NCI-H2227 treated with DMSO at 0.1 percent for 48 hours (cell line): ENCODE results near the gene RAP1GAP2.
A peak's percentile ranks its signal among the peaks of the same experiment; 100 is the strongest.

Experiments
- DNase-seq: peaks from one replicate; lab custom pipeline; 2025; lab: John Stamatoyannopoulos, UW

The RAP1GAP2 gene

GRCh38 chr17:2786176-2786881 lies 9.9 kb upstream of the RAP1GAP2 start:
- peak; percentile 84 for DNase-seq

GRCh38 chr17:2789700-2790099 lies 6.5 kb upstream of the RAP1GAP2 start:
- no peak for DNase-seq

- DNase-seq = no peak
These were observed 3.7 kb upstream of the RAP1GAP2 start for GRCh38 chr17:2792366-2793169.

DNA sequence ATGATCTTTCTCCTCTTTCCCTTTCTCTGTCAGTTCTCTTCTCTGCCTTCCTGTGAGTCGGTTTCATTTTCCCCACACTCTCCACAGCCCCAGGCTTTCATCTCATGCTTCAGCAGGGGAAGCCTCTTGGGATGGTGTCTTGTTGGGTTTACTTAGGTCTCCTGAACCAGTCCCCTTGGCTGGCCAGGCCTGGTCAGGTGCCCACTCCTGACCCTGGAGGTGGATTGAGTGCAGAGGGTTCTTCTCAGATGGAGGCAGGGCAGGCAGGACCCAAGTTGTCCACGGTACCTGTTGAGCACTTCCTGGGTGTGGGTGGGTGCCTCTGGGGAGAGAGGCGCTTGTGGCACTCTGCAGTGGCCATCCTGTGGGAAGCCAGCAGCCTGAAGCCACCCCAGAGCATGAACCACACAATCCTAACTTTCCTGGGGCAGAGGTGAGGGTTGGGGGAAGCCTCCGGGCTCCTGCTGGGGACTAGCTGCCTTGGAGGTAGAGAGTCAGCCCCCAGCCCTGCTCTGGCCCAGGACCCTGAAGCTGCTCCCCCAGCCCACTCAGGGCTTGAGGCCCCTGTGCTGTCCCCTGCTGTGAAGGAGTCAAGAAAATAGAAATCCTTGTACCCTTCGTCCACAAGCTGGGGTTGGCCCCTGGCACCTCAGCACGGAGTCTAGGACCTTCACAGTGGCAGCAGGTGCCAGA lies 2.0 kb upstream of the RAP1GAP2 start:
- no peak for DNase-seq

DNA sequence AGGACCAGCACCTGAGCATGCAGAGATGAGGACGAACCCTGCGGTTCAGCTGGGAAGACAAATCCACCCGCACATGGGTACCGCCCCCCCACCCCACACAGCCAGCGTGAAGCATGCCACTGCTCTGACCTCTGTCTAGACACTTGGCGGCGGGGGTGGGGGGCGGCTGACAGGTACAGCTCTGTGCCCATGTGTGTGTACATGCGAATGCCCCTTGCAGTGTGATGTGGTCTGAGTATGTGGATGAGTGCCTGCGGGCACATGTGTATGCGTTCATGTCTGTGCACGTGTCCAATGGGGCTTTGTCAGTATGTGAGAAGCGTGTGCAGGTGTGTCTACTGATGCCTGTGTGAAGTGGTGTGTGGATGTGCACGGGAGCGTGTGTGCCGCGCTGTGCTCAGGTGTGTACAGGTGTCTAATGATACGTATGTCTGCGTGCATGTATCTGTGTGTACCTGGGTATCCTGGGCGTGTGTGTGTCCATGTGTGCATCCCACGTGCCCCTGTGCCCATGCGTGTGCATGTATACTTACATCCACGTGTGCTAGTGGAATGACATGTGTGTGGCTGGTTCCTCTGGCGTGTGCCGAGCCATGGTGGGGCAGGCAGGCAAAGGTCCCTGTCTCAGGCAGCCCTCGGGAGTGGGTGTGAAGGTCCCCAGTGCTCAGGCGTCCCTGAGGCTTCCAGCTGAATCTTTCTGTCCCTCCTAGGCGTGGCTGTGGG lies 636 bp upstream of the RAP1GAP2 start:
- DNase-seq = no peak

GRCh38 chr17:2797226-2797625 lies 988 bp downstream of the RAP1GAP2 start:
- DNase-seq = no peak

DNA sequence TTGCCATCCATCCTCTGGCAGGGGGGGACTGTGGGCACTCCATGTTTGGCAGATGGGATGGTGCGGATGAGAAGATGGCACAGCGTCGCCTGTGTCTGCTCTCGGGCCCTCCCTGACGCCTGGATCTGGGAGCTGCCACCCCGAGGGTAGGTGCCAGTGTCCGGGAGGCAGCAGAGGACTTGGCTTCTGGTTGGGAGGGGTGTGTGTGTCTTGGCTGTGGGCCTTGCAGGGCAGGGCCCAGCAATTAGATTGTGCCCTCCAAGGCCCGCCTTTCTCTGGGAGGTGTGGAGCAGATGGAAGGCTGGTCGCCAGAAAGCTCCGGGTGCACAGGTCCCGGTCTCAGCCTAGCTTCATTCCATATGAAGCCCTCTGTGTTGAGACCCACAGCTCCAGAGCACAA lies 1.4 kb downstream of the RAP1GAP2 start:
- DNase-seq = no peak

- no peak for DNase-seq
These were observed 1.9 kb downstream of the RAP1GAP2 start for GRCh38 chr17:2798188-2798587.

GRCh38 chr17:2798678-2799077 lies 2.4 kb downstream of the RAP1GAP2 start:
- DNase-seq = no peak

DNA sequence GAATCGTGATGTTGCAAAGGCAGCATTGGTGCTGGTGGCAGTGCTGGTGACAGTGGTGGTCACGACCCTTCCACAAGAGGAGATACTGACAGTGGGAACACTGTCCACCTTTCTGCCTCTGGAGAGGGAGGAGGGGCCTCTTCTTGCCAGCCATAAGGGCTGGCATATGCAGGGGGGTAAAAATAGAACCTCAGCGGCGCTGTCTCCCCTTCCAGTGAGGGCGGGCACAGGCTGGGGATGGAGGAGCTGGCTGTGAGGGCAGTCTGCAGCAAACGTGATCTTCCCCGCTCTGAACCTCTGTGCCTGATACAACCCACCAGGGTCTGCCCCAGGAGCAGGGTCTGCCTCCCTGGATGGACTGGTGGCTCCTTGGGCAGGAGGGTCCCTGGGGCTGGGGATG lies 3.4 kb downstream of the RAP1GAP2 start:
- DNase-seq = no peak

- DNase-seq = no peak
These were observed 4.1 kb downstream of the RAP1GAP2 start for GRCh38 chr17:2800367-2800766.

DNA sequence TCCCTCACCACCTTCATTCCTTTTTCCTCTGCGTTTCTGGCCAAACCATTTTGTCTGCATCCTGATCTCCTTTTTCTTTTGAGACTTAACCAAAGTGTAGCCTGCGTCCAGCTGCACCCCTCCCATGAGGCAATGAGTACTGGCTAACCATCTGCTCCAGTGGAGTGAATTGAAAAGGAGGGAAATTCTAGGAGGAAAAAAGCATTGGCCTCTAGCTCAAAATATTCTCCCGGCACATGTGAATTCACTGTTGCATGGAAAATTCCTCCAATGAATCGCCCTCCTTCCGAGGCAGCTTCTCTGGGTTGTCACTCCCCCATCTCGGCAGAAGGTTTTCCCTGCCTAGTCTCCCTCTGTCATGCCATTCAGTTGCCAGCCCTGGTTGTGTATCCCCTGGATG lies 5.6 kb downstream of the RAP1GAP2 start:
- no peak for DNase-seq

- no peak for DNase-seq
These were observed 6.3 kb downstream of the RAP1GAP2 start for GRCh38 chr17:2802574-2802973.

- no peak for DNase-seq
These were observed 7.1 kb downstream of the RAP1GAP2 start for GRCh38 chr17:2803386-2803785.

GRCh38 chr17:2803971-2804370 lies 7.7 kb downstream of the RAP1GAP2 start:
- no peak for DNase-seq

DNA sequence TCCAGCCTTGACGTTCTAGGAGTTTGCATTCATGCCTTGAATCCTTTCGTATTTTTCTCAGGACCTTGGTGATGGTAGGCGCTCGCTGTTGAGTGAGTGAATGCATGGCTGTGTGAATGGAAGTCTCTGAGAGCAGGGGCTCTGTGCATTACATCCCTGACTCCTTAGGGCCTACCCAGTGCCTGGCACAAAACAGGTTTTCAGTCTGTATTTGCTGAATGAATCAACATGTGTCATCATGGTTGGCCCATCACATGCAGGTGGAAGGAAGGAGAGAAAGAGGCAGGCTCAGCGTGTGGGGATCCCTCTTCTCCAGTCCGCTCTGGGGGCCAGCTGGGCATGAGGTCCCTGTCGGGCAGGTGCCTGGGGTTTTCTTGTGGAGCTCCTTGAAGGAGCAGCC lies 8.7 kb downstream of the RAP1GAP2 start:
- no peak for DNase-seq

- DNase-seq = no peak
These were observed 9.7 kb downstream of the RAP1GAP2 start for GRCh38 chr17:2805961-2806360.

DNA sequence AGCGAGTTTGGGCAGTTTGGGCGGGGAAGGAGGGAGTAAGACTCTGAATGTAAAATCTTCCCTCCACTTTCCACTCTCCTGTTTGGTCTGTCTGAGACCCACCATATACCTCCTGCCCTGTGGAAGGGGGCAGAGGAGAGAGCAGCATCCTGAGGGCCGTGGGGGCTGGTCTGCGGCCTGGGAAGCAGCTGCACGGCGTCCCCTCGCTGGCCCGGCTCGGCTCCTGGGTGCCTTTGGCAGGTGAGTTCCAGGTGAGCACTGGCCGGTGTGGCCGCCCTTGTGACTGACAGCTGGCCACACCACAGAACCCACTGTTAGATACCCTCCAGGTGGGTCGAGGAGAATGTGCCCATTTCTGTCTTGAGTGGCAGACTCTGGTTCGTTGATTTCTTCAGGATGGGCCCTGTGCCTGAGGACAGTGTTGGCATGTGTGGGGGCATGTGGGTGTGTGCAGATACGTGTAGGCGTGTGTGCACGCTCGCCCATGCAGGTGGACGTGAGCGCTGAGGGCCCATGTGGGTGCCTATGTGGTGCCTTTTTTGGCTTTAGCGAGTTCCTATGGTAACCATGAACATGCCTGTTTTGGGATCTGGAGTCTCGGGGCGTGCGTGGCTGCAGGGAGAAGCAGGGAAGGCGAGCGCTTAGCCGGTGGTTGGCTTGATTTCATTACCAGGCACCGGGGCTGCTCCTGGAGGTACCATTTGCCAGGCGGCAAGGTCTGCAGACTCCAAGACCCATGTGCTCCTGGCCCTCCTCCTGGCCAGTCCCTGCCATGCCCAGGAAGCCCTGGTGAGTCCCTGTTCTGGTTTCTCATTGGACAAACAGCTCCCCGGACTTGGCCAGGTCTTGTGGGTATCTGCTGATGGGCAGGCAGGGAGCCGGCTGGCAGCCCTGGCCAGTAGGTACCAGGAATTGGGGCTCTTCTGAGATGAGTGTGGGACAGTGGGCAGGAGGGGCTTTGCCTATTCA lies 12.4 kb downstream of the RAP1GAP2 start:
- DNase-seq = no peak

- no peak for DNase-seq
These were observed 13.1 kb downstream of the RAP1GAP2 start for GRCh38 chr17:2809337-2809736.

DNA sequence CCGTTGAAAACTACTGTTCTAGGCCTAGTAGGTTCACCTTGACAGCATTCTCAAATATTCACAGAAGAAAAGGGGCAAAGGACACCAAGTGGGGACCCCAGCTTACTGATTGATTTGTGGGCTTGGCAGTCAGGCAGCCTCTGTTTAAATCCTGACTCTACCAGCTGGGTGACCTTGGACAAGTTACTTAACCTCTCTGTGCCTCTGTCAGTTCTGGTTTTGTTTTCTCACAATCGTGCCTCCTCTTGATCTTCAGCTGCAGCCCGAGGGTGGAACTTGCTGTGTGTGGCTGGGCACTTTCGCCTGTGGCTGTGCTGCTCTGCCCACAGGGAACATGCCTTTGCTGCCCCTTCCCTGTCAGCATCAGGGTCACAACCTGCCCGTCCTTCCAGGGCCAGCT lies 17.8 kb downstream of the RAP1GAP2 start:
- DNase-seq = no peak
